HG02943 (cell line): ENCODE measurements around the gene PPIL3.

Experiments
- ATAC-seq: cut with Tn5 transposase; IDR thresholded peaks from one replicate; pipeline ENCODE4 v1.9.1; 2021; ENCODE audit warnings: mild to moderate bottlenecking, low read depth, moderate library complexity; ENCODE audit not compliant: unreplicated experiment

PPIL3 gene

GRCh38 chr2:200861617-200862155, 27.2 kb downstream of the PPIL3 start:
- no peak for ATAC-seq

DNA sequence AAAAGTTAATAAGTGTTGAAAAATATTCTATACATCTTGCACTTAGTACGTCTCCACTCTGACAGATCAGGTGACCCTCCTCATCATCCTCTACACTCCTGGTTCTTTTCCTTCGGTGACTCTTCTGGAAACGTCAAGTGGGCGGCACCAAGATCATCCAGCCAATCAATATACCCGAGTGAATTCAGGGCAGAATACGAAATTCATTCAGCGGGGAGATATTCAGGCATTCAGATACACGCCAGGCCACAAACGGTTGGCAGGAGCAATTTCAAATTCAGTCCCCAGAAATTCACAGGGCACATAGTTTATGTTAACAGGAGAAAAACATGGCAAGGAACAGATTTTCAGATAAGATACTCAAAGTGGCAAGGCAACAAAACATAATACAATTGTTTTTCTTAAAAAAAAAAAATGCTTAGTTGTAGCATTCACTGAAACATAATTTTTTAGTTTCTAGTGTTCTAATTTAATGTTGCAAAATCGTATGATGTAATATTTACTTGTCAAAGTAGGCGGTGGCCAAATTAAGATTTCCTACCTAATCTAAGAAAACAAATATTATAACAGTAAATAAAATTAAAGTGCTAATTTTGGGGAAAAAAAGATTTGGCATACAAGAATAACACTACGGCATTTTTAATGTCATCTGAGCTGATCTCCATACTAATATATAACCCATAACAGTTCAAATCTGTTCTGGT, 28.6 kb downstream of the PPIL3 start:
- no peak for ATAC-seq

- ATAC-seq, result no peak
These were observed 32.1 kb downstream of the PPIL3 start for GRCh38 chr2:200856806-200857205.

DNA sequence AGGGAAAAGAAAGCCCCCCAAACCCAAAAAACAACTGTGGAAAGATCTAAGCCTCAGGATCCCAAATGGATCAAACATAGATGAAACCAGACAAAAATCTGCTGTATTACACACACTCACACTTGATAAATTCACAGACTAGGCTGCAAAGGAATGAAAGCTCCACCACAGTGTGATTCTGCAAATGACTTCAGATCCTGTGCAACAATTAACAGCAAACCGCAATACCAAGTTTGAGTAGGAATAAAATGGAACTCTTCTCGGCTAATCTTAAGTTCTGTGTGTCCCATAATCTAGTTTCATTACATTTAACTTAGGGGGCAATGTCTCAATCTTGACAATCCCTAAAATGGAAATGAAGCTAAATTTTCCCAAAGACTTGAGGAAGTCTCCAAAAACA, 36.3 kb downstream of the PPIL3 start:
- no peak for ATAC-seq

GRCh38 chr2:200851398-200852248, 37.3 kb downstream of the PPIL3 start:
- ATAC-seq, result no peak

DNA sequence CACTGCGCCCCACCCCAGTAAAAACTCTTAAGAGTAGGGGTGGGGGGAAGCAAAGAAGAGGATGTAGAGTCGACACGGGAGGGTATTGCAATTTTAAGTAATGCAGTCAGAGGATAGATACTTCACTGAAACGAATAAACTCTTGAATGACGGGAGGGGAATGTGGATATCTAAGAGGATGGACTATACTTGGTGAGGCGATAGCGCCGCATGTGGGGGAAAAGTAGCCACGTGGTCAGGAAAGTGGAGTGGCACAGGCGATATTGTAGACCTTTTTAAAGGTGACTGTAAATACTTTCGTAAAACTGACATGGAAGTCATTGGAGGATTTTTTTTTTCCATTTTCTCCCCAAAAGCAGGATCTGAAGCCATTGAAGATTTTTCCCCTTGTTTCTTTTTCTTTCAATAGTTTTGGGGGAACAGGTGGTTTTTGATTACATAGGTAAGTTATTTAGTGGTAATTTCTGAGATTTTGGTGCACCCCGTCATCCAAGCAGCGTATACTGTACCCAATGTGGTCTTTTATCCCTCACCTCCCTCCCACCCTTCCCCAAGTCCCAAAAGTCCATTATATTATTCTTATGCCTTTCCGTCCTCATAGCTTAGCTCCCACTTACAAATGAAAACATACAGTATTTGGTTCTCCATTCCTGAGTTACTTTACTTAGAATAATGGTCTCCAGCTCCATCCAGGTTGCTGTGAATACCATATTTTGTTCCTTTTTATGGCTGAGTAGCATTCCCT, 38.2 kb downstream of the PPIL3 start:
- ATAC-seq, result no peak

GRCh38 chr2:200847939-200848338, 40.9 kb downstream of the PPIL3 start:
- ATAC-seq, result no peak

DNA sequence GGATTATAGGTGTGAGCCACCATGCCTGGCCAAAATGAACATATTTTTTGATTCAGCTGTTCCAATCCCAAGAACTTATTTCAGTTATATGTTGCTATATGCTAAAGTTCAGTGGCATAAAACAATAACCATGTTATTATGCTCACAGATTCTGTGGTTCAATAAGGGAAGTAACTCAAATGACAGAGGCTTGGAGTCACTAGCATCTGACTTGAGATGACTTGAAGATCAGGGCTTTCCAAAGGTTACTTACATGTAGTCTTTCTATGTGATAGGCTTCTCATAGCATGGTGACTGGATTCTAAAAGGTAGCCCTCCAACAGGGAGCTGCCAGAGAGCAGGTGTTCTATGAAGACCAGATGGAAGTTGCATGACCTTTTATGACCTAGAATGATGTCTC, 41.6 kb downstream of the PPIL3 start:
- no peak for ATAC-seq

- ATAC-seq, result no peak
These were observed 43.1 kb downstream of the PPIL3 start for GRCh38 chr2:200845669-200846325.

GRCh38 chr2:200845194-200845593, 43.7 kb downstream of the PPIL3 start:
- ATAC-seq, result no peak

- ATAC-seq, result no peak
These were observed 44.6 kb downstream of the PPIL3 start for GRCh38 chr2:200843993-200844948.

DNA sequence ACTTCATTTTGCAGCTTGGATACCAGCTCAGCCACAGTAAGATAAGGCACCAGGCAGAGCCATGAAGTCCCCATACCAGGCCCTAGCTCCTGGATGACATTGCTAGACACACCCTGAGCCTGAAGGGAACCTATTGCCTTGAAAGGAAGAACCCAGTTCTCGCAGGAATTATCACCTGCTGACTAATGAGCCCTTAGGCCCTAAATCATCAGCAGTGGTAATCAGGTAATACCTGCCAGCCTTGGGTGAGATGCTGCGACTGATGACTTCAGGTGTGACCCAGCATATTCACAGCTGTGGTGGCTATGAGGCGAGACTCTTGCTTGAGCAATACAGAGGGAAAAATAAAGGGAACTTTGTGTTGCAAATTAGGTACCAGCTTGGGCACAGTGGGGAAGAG, 49.4 kb downstream of the PPIL3 start:
- no peak for ATAC-seq

DNA sequence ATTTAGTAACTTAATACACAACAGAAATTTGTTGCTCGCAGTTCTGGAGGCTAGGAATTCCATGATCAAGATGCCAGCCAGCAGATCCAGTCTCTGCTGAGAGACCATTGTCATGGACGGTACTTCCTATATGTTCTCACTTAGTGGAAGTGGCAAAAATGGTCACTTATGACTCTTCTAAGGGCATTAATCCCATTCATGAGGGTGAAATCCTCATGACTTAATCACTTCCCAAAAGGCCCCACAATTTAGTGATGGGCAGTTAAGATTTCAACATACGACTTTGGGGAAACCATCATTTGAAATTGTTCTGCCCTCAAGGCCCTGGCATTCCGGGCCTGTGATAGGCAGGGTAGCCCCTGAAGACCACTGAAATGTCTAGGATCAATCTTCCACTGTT, 54.2 kb downstream of the PPIL3 start:
- no peak for ATAC-seq

DNA sequence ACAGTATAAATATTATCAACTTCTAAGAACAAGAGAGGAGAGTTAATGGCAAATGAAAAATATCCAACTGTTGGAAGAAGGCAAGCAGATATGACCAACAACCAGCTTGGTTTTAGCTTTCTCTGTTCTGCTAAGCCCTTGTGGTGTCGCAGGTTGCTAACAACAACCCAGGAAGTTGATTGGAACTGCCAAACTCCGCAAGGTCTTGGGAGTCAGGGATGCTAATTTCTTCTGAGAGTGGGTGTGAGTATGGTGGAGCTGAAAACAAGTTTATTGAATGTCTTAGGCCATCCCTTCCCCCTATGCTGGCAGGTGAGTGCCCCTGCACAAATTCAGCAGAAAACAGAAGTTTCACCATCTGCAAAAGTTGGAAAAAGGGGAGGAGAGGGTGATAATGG, 59.6 kb downstream of the PPIL3 start:
- ATAC-seq, result no peak

GRCh38 chr2:200828572-200829257, 60.2 kb downstream of the PPIL3 start:
- ATAC-seq, result no peak

- no peak for ATAC-seq
These were observed 60.8 kb downstream of the PPIL3 start for GRCh38 chr2:200828104-200828503.

- ATAC-seq, result no peak
These were observed 67.1 kb downstream of the PPIL3 start for GRCh38 chr2:200821686-200822245.
